Liver (tissue), 9 donors: ENCODE measurements around the gene MCF2L2. TPM values are rescaled to one million over a fixed set of nuclear protein-coding genes. Genes with fewer than 3 reads are reported as not detected.

ENCODE experiments used
- DNase-seq: peaks from one replicate; pipeline ENCODE4 v3.0.0-alpha.2; 2017; ENCODE audit warnings: low spot score
- H3K27ac ChIP-seq, 2 donors: one replicate each; pipeline ENCODE4 v1.7.0; 2013; ENCODE audit warnings: inconsistent platforms in 2 of 2, low read length in 2 of 2, control low read depth in 1 of 2, low read depth in 1 of 2, mild to moderate bottlenecking in 1 of 2
- H3K27me3 ChIP-seq, 4 donors: one replicate each; pipeline versions ENCODE4 v1.6.1 to v1.7.0; 2013; ENCODE audit warnings: low read length in 3 of 4, inconsistent platforms in 1 of 4, mild to moderate bottlenecking in 1 of 4, moderate library complexity in 1 of 4; ENCODE audit not compliant: control insufficient read depth in 4 of 4, insufficient read depth in 4 of 4
- H3K36me3 ChIP-seq, 4 donors: one replicate each; pipeline versions ENCODE4 v1.6.1 to v1.7.0; 2013; ENCODE audit warnings: low read length in 3 of 4, mild to moderate bottlenecking in 3 of 4, low read depth in 1 of 4, moderate library complexity in 1 of 4; ENCODE audit not compliant: control insufficient read depth in 4 of 4, insufficient read depth in 3 of 4
- H3K4me1 ChIP-seq, 4 donors: one replicate each; pipeline versions ENCODE4 v1.6.1 to v1.7.0; 2013; ENCODE audit warnings: low read length in 3 of 4, mild to moderate bottlenecking in 3 of 4, moderate library complexity in 1 of 4; ENCODE audit not compliant: control insufficient read depth in 4 of 4, insufficient read depth in 4 of 4
- H3K4me3 ChIP-seq, 3 donors: one replicate each; pipeline versions ENCODE4 v1.6.1 to v1.7.0; 2013; ENCODE audit warnings: low read length in 3 of 3, control low read depth in 1 of 3, low read depth in 1 of 3, mild to moderate bottlenecking in 1 of 3
- H3K9ac ChIP-seq, 2 donors: one replicate each; pipeline ENCODE4 v1.7.0; 2013; ENCODE audit warnings: low read length in 2 of 2, mild to moderate bottlenecking in 2 of 2, moderate library complexity in 2 of 2, control low read depth in 1 of 2, low read depth in 1 of 2
- H3K9me3 ChIP-seq, 4 donors: one replicate each; pipeline versions ENCODE4 v1.6.1 to v1.7.0; 2013; ENCODE audit warnings: low read length in 3 of 4; ENCODE audit not compliant: control insufficient read depth in 4 of 4
- ATF3 ChIP-seq: IDR thresholded peaks from 2 replicates; pipeline ENCODE4 v1.6.1; 2016; ENCODE audit warnings: antibody characterized with exemption
- CTCF ChIP-seq: fragments of 150-350 bp; IDR thresholded peaks from 2 replicates; pipeline ENCODE4 v1.5.1; 2017; ENCODE audit warnings: improper control_type of control experiment, low read depth, low read length; ENCODE audit not compliant: missing input control
- EGR1 ChIP-seq, 2 donors: IDR thresholded peaks; 2 replicates each; pipeline ENCODE4 v1.6.1; 2016 to 2018; ENCODE audit warnings: antibody characterized with exemption in 2 of 2, low read depth in 2 of 2
- FOXA2 ChIP-seq: IDR thresholded peaks from 2 replicates; pipeline ENCODE4 v1.6.1; 2016; ENCODE audit warnings: antibody characterized with exemption
- GABPA ChIP-seq, 2 donors: IDR thresholded peaks in 1 of 2; conservative IDR thresholded peaks in 1 of 2; 2 replicates each; pipeline ENCODE4 v1.6.1; 2016; ENCODE audit warnings: antibody characterized with exemption in 2 of 2, mild to moderate bottlenecking in 1 of 2, moderate library complexity in 1 of 2
- HNF4G ChIP-seq: IDR thresholded peaks from 2 replicates; pipeline ENCODE4 v1.6.1; 2016; ENCODE audit warnings: antibody characterized with exemption
- JUND ChIP-seq, 2 donors: IDR thresholded peaks; 2 replicates each; pipeline ENCODE4 v1.6.1; 2016; ENCODE audit warnings: antibody characterized with exemption in 2 of 2
- MAX ChIP-seq: IDR thresholded peaks from 2 replicates; pipeline ENCODE4 v1.6.1; 2016; ENCODE audit warnings: antibody characterized with exemption
- NR2F2 ChIP-seq: IDR thresholded peaks from 2 replicates; pipeline ENCODE4 v1.6.1; 2016; ENCODE audit warnings: antibody characterized with exemption
- RAD21 ChIP-seq, 2 donors: IDR thresholded peaks; 2 replicates each; pipeline ENCODE4 v1.6.1; 2016; ENCODE audit warnings: antibody characterized with exemption in 2 of 2, mild to moderate bottlenecking in 2 of 2
- REST ChIP-seq: IDR thresholded peaks from 2 replicates; pipeline ENCODE4 v1.6.1; 2016; ENCODE audit warnings: antibody characterized with exemption, mild to moderate bottlenecking
- RXRA ChIP-seq, 2 donors: IDR thresholded peaks; 2 replicates each; pipeline ENCODE4 v1.6.1; 2017 to 2018; ENCODE audit warnings: antibody characterized with exemption in 2 of 2, mild to moderate bottlenecking in 1 of 2
- ZBTB33 ChIP-seq: IDR thresholded peaks from 2 replicates; pipeline ENCODE4 v1.6.1; 2016; ENCODE audit warnings: antibody characterized with exemption
- WGBS: extraction: QIAGEN DNeasy Blood & Tissue Kit; methylation state at CpG from one replicate; pipeline ENCODE4 v1.1.7; 2013; 5-methylcytosine and 5-hydroxymethylcytosine counted together
- polyA plus RNA-seq, 2 donors: library from polyadenylated mRNA; stranded (reverse) in 1 of 2; unstranded in 1 of 2; fragments of 200-250 nt in 1 of 2; fragments of >200 nt in 1 of 2; fragmentation: Nextera tagmentation in 1 of 2; extraction: Ambion mirVana in 1 of 2; gene quantifications; one replicate each; pipeline versions ENCODE4 v1.2.1 to v1.2.3, GENCODE V29; 2013 to 2015
- total RNA-seq, 2 donors: library from RNA; depleted of rRNA; stranded (reverse); fragments of >200 nt; gene quantifications; one replicate each; pipeline ENCODE4 v1.2.3, GENCODE V29; 2014
- donor health status: healthy.
- donor health status: healthy.
- donor health status: healthy.
- donor health status: healthy.
- donor health status: healthy.

MCF2L2 gene
- total and polyA plus RNA-seq, 4 donors = 0.02 to 0.47 (median 0.17) TPM; not detected in 1

- no peaks in the 10 kb centered on the region for H3K36me3 ChIP-seq
- no peaks in the 10 kb centered on the region for H3K27me3 ChIP-seq
- no peak for DNase-seq
- H3K9ac ChIP-seq = no peak overlapping the region
- H3K27ac ChIP-seq = no peak overlapping the region
- H3K4me3 ChIP-seq = no peak overlapping the region
- H3K9me3 ChIP-seq = no peaks in the 10 kb centered on the region
- WGBS = 43% methylated on average over 2 of the region's 2 CpGs
- H3K4me1 ChIP-seq = no peaks in the 10 kb centered on the region
- no peak for TF ChIP-seq GABPA (IDR thresholded peaks at IDR 0.05 in 1 of 2, conservative IDR thresholded peaks at IDR 0.05 in 1 of 2)
- TF ChIP-seq REST = no peak
- no peak for TF ChIP-seq RAD21 (IDR thresholded peaks at IDR 0.05)
Measured at GRCh38 chr3:183275418-183275817, 153.0 kb downstream of the MCF2L2 start.

- Histone ChIP-seq H3K36me3 (no peaks in the 10 kb centered on the region), H3K4me3 (no peak overlapping the region), H3K4me1 (no peaks in the 10 kb centered on the region), H3K9me3 (no peaks in the 10 kb centered on the region), H3K27me3 (no peaks in the 10 kb centered on the region), H3K9ac (no peak overlapping the region), H3K27ac (no peak overlapping the region)
- no peak for DNase-seq
- WGBS = 87% methylated on average over 5 of the region's 5 CpGs
- TF ChIP-seq FOXA2 (no peak), JUND (IDR thresholded peaks at IDR 0.05) (no peak), RAD21 (IDR thresholded peaks at IDR 0.05) (no peak), MAX (no peak), ATF3 (no peak), RXRA (IDR thresholded peaks at IDR 0.05) (no peak), EGR1 (IDR thresholded peaks at IDR 0.05; ENCODE audit: low read depth in 2 of 2) (no peak), CTCF (no peak), HNF4G (no peak), ZBTB33 (no peak), NR2F2 (no peak), REST (no peak)
Measured at GRCh38 chr3:183274609-183275008, 153.8 kb downstream of the MCF2L2 start.
